ENCODE data around the gene ASB16.

ASB16 gene

GRCh38 chr17:44213403-44214229 lies 43.1 kb downstream of the ASB16 start:
- DNase-seq (ENCODE audit: low spot score): no peak
- POLR2A ChIA-PET (ENCODE audit: low non-redundant PET): no interaction called here
- no peak for TF ChIP-seq CTCF (conservative IDR thresholded peaks at IDR 0.05; ENCODE audit: low read depth)
- H3K27ac ChIP-seq: peak overlapping the region; percentile 79
- CTCF ChIA-PET: no interaction called here

- POLR2A ChIA-PET (ENCODE audit: low non-redundant PET): no interaction called here
- CTCF ChIA-PET: no interaction called here
- no peak for DNase-seq (ENCODE audit: low spot score)
- no peak for TF ChIP-seq CTCF (conservative IDR thresholded peaks at IDR 0.05; ENCODE audit: low read depth)
- H3K27ac ChIP-seq: peak overlapping the region; percentile 79
These were observed 43.7 kb downstream of the ASB16 start for GRCh38 chr17:44214230-44214494.

GRCh38 chr17:44214896-44215295 lies 44.4 kb downstream of the ASB16 start:
- no peak for TF ChIP-seq CTCF (conservative IDR thresholded peaks at IDR 0.05; ENCODE audit: low read depth)
- peak overlapping the region; percentile 79 for H3K27ac ChIP-seq
- CTCF ChIA-PET: interaction anchor here (1.1 kb wide), 1 partner anchor 131 kb away, joined by 3 read pairs; no protein-coding TSS in a partner anchor
- POLR2A ChIA-PET (ENCODE audit: low non-redundant PET): no interaction called here
- no peak for DNase-seq (ENCODE audit: low spot score)

GRCh38 chr17:44216173-44216572 lies 45.7 kb downstream of the ASB16 start:
- DNase-seq (ENCODE audit: low spot score): no peak
- no peak for TF ChIP-seq CTCF (conservative IDR thresholded peaks at IDR 0.05; ENCODE audit: low read depth)
- H3K27ac ChIP-seq: peak overlapping the region; percentile 14; the same call in 1 of the 2 replicates
- ChIA-PET POLR2A (ENCODE audit: low non-redundant PET) (no interaction called here), CTCF (interaction anchor here (0.5 to 1.2 kb wide), 4 partner anchors 10 to 187 kb away, joined by 3 to 6 read pairs (median 3); no protein-coding TSS in a partner anchor)

- peak overlapping the region; percentile 14; the same call in 1 of the 2 replicates for H3K27ac ChIP-seq
- CTCF ChIA-PET: interaction anchor here (0.6 to 1.2 kb wide), 3 partner anchors 11 to 134 kb away, joined by 3 to 10 read pairs (median 6); no protein-coding TSS in a partner anchor
- POLR2A ChIA-PET (ENCODE audit: low non-redundant PET): interaction anchor here (1.3 kb wide), 1 partner anchor 108 kb away, joined by 3 read pairs; the partner anchor contains the start of gene SLC25A39
- no peak for DNase-seq (ENCODE audit: low spot score)
- no peak for TF ChIP-seq CTCF (conservative IDR thresholded peaks at IDR 0.05; ENCODE audit: low read depth)
These were observed 46.2 kb downstream of the ASB16 start for GRCh38 chr17:44216694-44217093.

GRCh38 chr17:44217738-44218343 lies 47.3 kb downstream of the ASB16 start:
- ChIA-PET CTCF (interaction anchor here (1.0 kb wide), 2 partner anchors 103 to 128 kb away, joined by 3 to 4 read pairs; partner anchors contain the start of gene GRN), POLR2A (ENCODE audit: low non-redundant PET) (interaction anchor here (0.5 to 1.3 kb wide), 7 partner anchors 19 to 108 kb away, joined by 3 to 4 read pairs (median 3); partner anchors contain the start of gene SLC25A39)
- DNase-seq (ENCODE audit: low spot score): no peak
- peak overlapping the region; percentile 99 for H3K27ac ChIP-seq
- no peak for TF ChIP-seq CTCF (conservative IDR thresholded peaks at IDR 0.05; ENCODE audit: low read depth)
